GM23338 (cell line): ENCODE data around the gene TBL3. TPM values are rescaled to one million over a fixed set of nuclear protein-coding genes. Genes with fewer than 3 reads are reported as not detected.

ENCODE experiments used
- ATAC-seq: fragments of 200-7000 bp; cut with Tn5 transposase; 3 replicates; pipeline ENCODE4 v1.9.1; 2020
- DNase-seq: peaks from one replicate; pipeline ENCODE4 v3.0.0-alpha.2; 2015; ENCODE audit warnings: low spot score
- H2AFZ ChIP-seq: fragments of 200-600 bp; sonication (generic); 2 replicates; pipeline ENCODE4 v1.8.0; 2016; ENCODE audit warnings: antibody characterized with exemption, mild to moderate bottlenecking, moderate library complexity
- H3F3A ChIP-seq: fragments of 200-600 bp; sonication (generic); replicated peaks from 2 replicates; pipeline ENCODE4 v1.8.0; 2017; ENCODE audit warnings: antibody characterized with exemption, mixed run types, low read depth
- H3K27ac ChIP-seq: fragments of 200-600 bp; sonication (generic); 2 replicates; pipeline ENCODE4 v1.6.1; 2016; ENCODE audit warnings: low read depth
- H3K27me3 ChIP-seq: fragments of 200-600 bp; sonication (generic); 2 replicates; pipeline ENCODE4 v1.8.0; 2016; ENCODE audit warnings: mild to moderate bottlenecking, mixed run types, moderate library complexity; ENCODE audit not compliant: insufficient read depth
- H3K36me3 ChIP-seq: fragments of 200-600 bp; sonication (generic); 2 replicates; pipeline ENCODE4 v1.8.0; 2016; ENCODE audit warnings: mild to moderate bottlenecking; ENCODE audit not compliant: insufficient read depth
- H3K4me1 ChIP-seq: fragments of 200-600 bp; sonication (generic); 2 replicates; pipeline ENCODE4 v1.8.0; 2016; ENCODE audit warnings: mild to moderate bottlenecking, moderate library complexity; ENCODE audit not compliant: insufficient read depth
- H3K4me2 ChIP-seq: fragments of 200-600 bp; sonication (generic); 2 replicates; pipeline ENCODE4 v1.7.1; 2017; ENCODE audit warnings: mixed run types
- H3K4me3 ChIP-seq: fragments of 200-600 bp; sonication (generic); 2 replicates; pipeline ENCODE4 v1.6.1; 2016; ENCODE audit warnings: mixed run types
- H3K79me2 ChIP-seq: fragments of 200-600 bp; sonication (generic); replicated peaks from 2 replicates; pipeline ENCODE4 v1.8.0; 2017; ENCODE audit warnings: mild to moderate bottlenecking; ENCODE audit not compliant: insufficient read depth
- H3K9me2 ChIP-seq: fragments of 200-600 bp; sonication (generic); 2 replicates; pipeline ENCODE4 v1.8.0; 2017; ENCODE audit not compliant: insufficient read depth
- H4K20me1 ChIP-seq: fragments of 200-600 bp; sonication (generic); replicated peaks from 2 replicates; pipeline ENCODE4 v1.8.0; 2017; ENCODE audit warnings: mild to moderate bottlenecking; ENCODE audit not compliant: insufficient read depth
- H3K27ac Mint-ChIP-seq: 2 replicates; pipeline ENCODE4 v1.8.0; 2020; ENCODE audit warnings: inconsistent platforms, mild to moderate bottlenecking, moderate library complexity, mixed read lengths
- H3K27me3 Mint-ChIP-seq: 3 replicates; pipeline ENCODE4 v1.8.0; 2022; ENCODE audit warnings: low read depth, mild to moderate bottlenecking, moderate library complexity, mixed read lengths, inconsistent platforms; ENCODE audit not compliant: insufficient read depth, poor library complexity
- H3K36me3 Mint-ChIP-seq: 3 replicates; pipeline ENCODE4 v1.8.0; 2021; ENCODE audit warnings: low read depth, mild to moderate bottlenecking, inconsistent platforms, moderate library complexity, mixed read lengths
- H3K4me1 Mint-ChIP-seq: 3 replicates; pipeline ENCODE4 v1.8.0; 2020; ENCODE audit warnings: mild to moderate bottlenecking, inconsistent platforms, mixed read lengths
- H3K4me3 Mint-ChIP-seq: 3 replicates; pipeline ENCODE4 v1.8.0; 2021; ENCODE audit warnings: moderate library complexity, mild to moderate bottlenecking, inconsistent platforms, mixed read lengths
- H3K9me3 Mint-ChIP-seq: 3 replicates; pipeline ENCODE4 v1.8.0; 2020; ENCODE audit warnings: moderate library complexity, mild to moderate bottlenecking, inconsistent platforms, mixed read lengths
- EZH2 ChIP-seq: fragments of 200-600 bp; sonication (generic); IDR thresholded peaks from one replicate; pipeline ENCODE4 v1.8.0; 2017; ENCODE audit warnings: antibody characterized with exemption, mild to moderate bottlenecking, low read depth; ENCODE audit not compliant: unreplicated experiment
- EZH2phosphoT487 ChIP-seq: fragments of 200-600 bp; sonication (generic); IDR thresholded peaks from one replicate; pipeline ENCODE4 v1.8.1; 2018; ENCODE audit warnings: antibody characterized with exemption; ENCODE audit not compliant: unreplicated experiment
- JUNB ChIP-seq: IDR thresholded peaks from one replicate; pipeline ENCODE4 v1.6.1; 2016; ENCODE audit warnings: antibody characterized with exemption; ENCODE audit not compliant: unreplicated experiment
- POLR2AphosphoS5 ChIP-seq: IDR thresholded peaks from 2 replicates; pipeline ENCODE4 v1.6.1; 2016; ENCODE audit warnings: antibody characterized with exemption, low read depth
- ZNF114 ChIP-seq: fragments of 250-450 bp; sonication (Bioruptor Pico); IDR thresholded peaks from 2 replicates; pipeline ENCODE4 v1.5.0; 2020; ENCODE audit warnings: mild to moderate bottlenecking, moderate library complexity
- ZNF331 ChIP-seq: fragments of 250-450 bp; sonication (Bioruptor Pico); IDR thresholded peaks from 2 replicates; pipeline ENCODE4 v1.5.0; 2020; ENCODE audit warnings: low read depth, mild to moderate bottlenecking, moderate library complexity
- polyA plus RNA-seq: library from polyadenylated mRNA; unstranded; fragments of >200 nt; fragmentation: Nextera tagmentation; extraction: Ambion mirVana; gene quantifications from 2 replicates; pipeline ENCODE4 v1.2.1, GENCODE V29; 2016
- total RNA-seq: library from RNA; depleted of rRNA; stranded (reverse); fragments of >200 nt; shearing (Covaris generic); gene quantifications from 2 replicates; pipeline ENCODE4 v1.2.3, GENCODE V29; 2014
- TF ChIP-seq, protein P1 (sequence below): fragments of 250-450 bp; sonication (Bioruptor Pico); IDR thresholded peaks from 2 replicates; pipeline ENCODE4 v1.5.0; 2020; ENCODE audit warnings: mild to moderate bottlenecking, moderate library complexity

Gene TBL3
- total and polyA plus RNA-seq, 2 experiments from 2014 or later: 67.0 to 157 TPM

DNA sequence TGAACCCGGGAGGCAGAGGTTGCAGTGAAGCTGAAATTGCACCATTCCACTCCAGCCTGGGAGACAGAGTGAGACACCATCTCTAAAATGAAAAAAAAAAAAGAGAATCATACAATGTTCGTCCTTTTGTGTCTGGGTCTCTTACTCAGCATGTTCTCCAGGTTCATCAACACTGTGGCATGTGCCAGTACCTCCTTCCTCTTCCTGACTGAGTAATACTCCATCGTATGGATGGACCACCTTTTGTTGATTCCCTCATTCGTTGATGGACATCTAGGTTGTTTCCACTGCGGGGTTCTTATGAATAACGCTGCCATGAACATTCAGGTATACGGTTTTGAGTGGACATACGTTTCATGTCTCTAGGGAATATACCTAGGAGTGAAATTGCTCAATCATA is 49.5 kb upstream of the TBL3 start:
- Histone ChIP-seq H3K4me2 (no peak overlapping the region), H3K36me3 (no peaks in the 10 kb centered on the region), H3K4me1 (peaks cover 20% of the 10 kb centered on the region), H3F3A (0 out of 2 replicates have a peak, but pooled peaks cover 6% of the 10 kb centered on the region), H2AFZ (no peak overlapping the region), H4K20me1 (no peaks in the 10 kb centered on the region), H3K79me2 (no peaks in the 10 kb centered on the region), H3K27me3 (peaks cover 63% of the 10 kb centered on the region), H3K9me2 (no peaks in the 10 kb centered on the region), H3K27ac (no peak overlapping the region), H3K4me3 (no peak overlapping the region)
- Mint-ChIP-seq H3K9me3 (no peaks in the 10 kb centered on the region), H3K27me3 (peaks cover 69% of the 10 kb centered on the region), H3K4me3 (no peak overlapping the region; the same call in 2 of the 3 replicates), H3K27ac (no peak overlapping the region), H3K4me1 (peaks cover 15% of the 10 kb centered on the region), H3K36me3 (no peaks in the 10 kb centered on the region; the same call in 2 of the 3 replicates)
- no peak for DNase-seq
- TF ChIP-seq ZNF331 (CRISPR knock-in tag): no peak
- TF ChIP-seq EZH2phosphoT487: no peak
- TF ChIP-seq EZH2: no peak
- TF ChIP-seq POLR2AphosphoS5: no peak
- no peak for TF ChIP-seq JUNB
- no peak for TF ChIP-seq ZNF114
- TF ChIP-seq, protein P1, sequence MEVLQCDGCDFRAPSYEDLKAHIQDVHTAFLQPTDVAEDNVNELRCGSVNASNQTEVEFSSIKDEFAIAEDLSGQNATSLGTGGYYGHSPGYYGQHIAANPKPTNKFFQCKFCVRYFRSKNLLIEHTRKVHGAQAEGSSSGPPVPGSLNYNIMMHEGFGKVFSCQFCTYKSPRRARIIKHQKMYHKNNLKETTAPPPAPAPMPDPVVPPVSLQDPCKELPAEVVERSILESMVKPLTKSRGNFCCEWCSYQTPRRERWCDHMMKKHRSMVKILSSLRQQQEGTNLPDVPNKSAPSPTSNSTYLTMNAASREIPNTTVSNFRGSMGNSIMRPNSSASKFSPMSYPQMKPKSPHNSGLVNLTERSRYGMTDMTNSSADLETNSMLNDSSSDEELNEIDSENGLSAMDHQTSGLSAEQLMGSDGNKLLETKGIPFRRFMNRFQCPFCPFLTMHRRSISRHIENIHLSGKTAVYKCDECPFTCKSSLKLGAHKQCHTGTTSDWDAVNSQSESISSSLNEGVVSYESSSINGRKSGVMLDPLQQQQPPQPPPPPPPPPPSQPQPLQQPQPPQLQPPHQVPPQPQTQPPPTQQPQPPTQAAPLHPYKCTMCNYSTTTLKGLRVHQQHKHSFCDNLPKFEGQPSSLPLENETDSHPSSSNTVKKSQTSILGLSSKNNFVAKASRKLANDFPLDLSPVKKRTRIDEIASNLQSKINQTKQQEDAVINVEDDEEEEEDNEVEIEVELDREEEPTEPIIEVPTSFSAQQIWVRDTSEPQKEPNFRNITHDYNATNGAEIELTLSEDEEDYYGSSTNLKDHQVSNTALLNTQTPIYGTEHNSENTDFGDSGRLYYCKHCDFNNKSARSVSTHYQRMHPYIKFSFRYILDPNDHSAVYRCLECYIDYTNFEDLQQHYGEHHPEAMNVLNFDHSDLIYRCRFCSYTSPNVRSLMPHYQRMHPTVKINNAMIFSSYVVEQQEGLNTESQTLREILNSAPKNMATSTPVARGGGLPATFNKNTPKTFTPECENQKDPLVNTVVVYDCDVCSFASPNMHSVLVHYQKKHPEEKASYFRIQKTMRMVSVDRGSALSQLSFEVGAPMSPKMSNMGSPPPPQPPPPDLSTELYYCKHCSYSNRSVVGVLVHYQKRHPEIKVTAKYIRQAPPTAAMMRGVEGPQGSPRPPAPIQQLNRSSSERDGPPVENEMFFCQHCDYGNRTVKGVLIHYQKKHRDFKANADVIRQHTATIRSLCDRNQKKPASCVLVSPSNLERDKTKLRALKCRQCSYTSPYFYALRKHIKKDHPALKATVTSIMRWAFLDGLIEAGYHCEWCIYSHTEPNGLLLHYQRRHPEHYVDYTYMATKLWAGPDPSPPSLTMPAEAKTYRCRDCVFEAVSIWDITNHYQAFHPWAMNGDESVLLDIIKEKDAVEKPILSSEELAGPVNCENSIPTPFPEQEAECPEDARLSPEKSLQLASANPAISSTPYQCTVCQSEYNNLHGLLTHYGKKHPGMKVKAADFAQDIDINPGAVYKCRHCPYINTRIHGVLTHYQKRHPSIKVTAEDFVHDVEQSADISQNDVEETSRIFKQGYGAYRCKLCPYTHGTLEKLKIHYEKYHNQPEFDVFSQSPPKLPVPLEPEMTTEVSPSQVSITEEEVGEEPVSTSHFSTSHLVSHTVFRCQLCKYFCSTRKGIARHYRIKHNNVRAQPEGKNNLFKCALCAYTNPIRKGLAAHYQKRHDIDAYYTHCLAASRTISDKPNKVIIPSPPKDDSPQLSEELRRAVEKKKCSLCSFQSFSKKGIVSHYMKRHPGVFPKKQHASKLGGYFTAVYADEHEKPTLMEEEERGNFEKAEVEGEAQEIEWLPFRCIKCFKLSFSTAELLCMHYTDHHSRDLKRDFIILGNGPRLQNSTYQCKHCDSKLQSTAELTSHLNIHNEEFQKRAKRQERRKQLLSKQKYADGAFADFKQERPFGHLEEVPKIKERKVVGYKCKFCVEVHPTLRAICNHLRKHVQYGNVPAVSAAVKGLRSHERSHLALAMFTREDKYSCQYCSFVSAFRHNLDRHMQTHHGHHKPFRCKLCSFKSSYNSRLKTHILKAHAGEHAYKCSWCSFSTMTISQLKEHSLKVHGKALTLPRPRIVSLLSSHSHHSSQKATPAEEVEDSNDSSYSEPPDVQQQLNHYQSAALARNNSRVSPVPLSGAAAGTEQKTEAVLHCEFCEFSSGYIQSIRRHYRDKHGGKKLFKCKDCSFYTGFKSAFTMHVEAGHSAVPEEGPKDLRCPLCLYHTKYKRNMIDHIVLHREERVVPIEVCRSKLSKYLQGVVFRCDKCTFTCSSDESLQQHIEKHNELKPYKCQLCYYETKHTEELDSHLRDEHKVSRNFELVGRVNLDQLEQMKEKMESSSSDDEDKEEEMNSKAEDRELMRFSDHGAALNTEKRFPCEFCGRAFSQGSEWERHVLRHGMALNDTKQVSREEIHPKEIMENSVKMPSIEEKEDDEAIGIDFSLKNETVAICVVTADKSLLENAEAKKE: no peak
- ATAC-seq: no peak
